Liver (tissue), 9 donors: ENCODE data around the gene HACD1. TPM values are rescaled to one million over a fixed set of nuclear protein-coding genes. Genes with fewer than 3 reads are reported as not detected.

Experiments used
- DNase-seq: peaks from one replicate; pipeline ENCODE4 v3.0.0-alpha.2; 2017; ENCODE audit warnings: low spot score
- H3K27ac ChIP-seq, 2 donors: one replicate each; pipeline ENCODE4 v1.7.0; 2013; ENCODE audit warnings: inconsistent platforms in 2 of 2, low read length in 2 of 2, control low read depth in 1 of 2, low read depth in 1 of 2, mild to moderate bottlenecking in 1 of 2
- H3K27me3 ChIP-seq, 4 donors: one replicate each; pipeline versions ENCODE4 v1.6.1 to v1.7.0; 2013; ENCODE audit warnings: low read length in 3 of 4, inconsistent platforms in 1 of 4, mild to moderate bottlenecking in 1 of 4, moderate library complexity in 1 of 4; ENCODE audit not compliant: control insufficient read depth in 4 of 4, insufficient read depth in 4 of 4
- H3K36me3 ChIP-seq, 4 donors: one replicate each; pipeline versions ENCODE4 v1.6.1 to v1.7.0; 2013; ENCODE audit warnings: low read length in 3 of 4, mild to moderate bottlenecking in 3 of 4, low read depth in 1 of 4, moderate library complexity in 1 of 4; ENCODE audit not compliant: control insufficient read depth in 4 of 4, insufficient read depth in 3 of 4
- H3K4me1 ChIP-seq, 4 donors: one replicate each; pipeline versions ENCODE4 v1.6.1 to v1.7.0; 2013; ENCODE audit warnings: low read length in 3 of 4, mild to moderate bottlenecking in 3 of 4, moderate library complexity in 1 of 4; ENCODE audit not compliant: control insufficient read depth in 4 of 4, insufficient read depth in 4 of 4
- H3K4me3 ChIP-seq, 3 donors: one replicate each; pipeline versions ENCODE4 v1.6.1 to v1.7.0; 2013; ENCODE audit warnings: low read length in 3 of 3, control low read depth in 1 of 3, low read depth in 1 of 3, mild to moderate bottlenecking in 1 of 3
- H3K9ac ChIP-seq, 2 donors: one replicate each; pipeline ENCODE4 v1.7.0; 2013; ENCODE audit warnings: low read length in 2 of 2, mild to moderate bottlenecking in 2 of 2, moderate library complexity in 2 of 2, control low read depth in 1 of 2, low read depth in 1 of 2
- H3K9me3 ChIP-seq, 4 donors: one replicate each; pipeline versions ENCODE4 v1.6.1 to v1.7.0; 2013; ENCODE audit warnings: low read length in 3 of 4; ENCODE audit not compliant: control insufficient read depth in 4 of 4
- EGR1 ChIP-seq, 2 donors: IDR thresholded peaks; 2 replicates each; pipeline ENCODE4 v1.6.1; 2016 to 2018; ENCODE audit warnings: antibody characterized with exemption in 2 of 2, low read depth in 2 of 2
- FOXA1 ChIP-seq: IDR thresholded peaks from 2 replicates; pipeline ENCODE4 v1.6.1; 2016; ENCODE audit warnings: antibody characterized with exemption
- FOXA2 ChIP-seq: IDR thresholded peaks from 2 replicates; pipeline ENCODE4 v1.6.1; 2016; ENCODE audit warnings: antibody characterized with exemption
- GABPA ChIP-seq, 2 donors: IDR thresholded peaks in 1 of 2; conservative IDR thresholded peaks in 1 of 2; 2 replicates each; pipeline ENCODE4 v1.6.1; 2016; ENCODE audit warnings: antibody characterized with exemption in 2 of 2, mild to moderate bottlenecking in 1 of 2, moderate library complexity in 1 of 2
- HNF4A ChIP-seq, 2 donors: conservative IDR thresholded peaks; 2 replicates each; pipeline ENCODE4 v1.6.1; 2016; ENCODE audit warnings: antibody characterized with exemption in 2 of 2, mild to moderate bottlenecking in 2 of 2
- HNF4G ChIP-seq: IDR thresholded peaks from 2 replicates; pipeline ENCODE4 v1.6.1; 2016; ENCODE audit warnings: antibody characterized with exemption
- JUND ChIP-seq, 2 donors: IDR thresholded peaks; 2 replicates each; pipeline ENCODE4 v1.6.1; 2016; ENCODE audit warnings: antibody characterized with exemption in 2 of 2
- NR2F2 ChIP-seq: IDR thresholded peaks from 2 replicates; pipeline ENCODE4 v1.6.1; 2016; ENCODE audit warnings: antibody characterized with exemption
- RAD21 ChIP-seq, 2 donors: IDR thresholded peaks; 2 replicates each; pipeline ENCODE4 v1.6.1; 2016; ENCODE audit warnings: antibody characterized with exemption in 2 of 2, mild to moderate bottlenecking in 2 of 2
- RXRA ChIP-seq, 2 donors: IDR thresholded peaks; 2 replicates each; pipeline ENCODE4 v1.6.1; 2017 to 2018; ENCODE audit warnings: antibody characterized with exemption in 2 of 2, mild to moderate bottlenecking in 1 of 2
- SP1 ChIP-seq: IDR thresholded peaks from 2 replicates; pipeline ENCODE4 v1.6.1; 2018; ENCODE audit warnings: antibody characterized with exemption, mild to moderate bottlenecking
- TAF1 ChIP-seq: conservative IDR thresholded peaks from 2 replicates; pipeline ENCODE4 v1.6.1; 2016; ENCODE audit warnings: antibody characterized with exemption, mild to moderate bottlenecking
- YY1 ChIP-seq: IDR thresholded peaks from 2 replicates; pipeline ENCODE4 v1.6.1; 2016; ENCODE audit warnings: antibody characterized with exemption, mild to moderate bottlenecking
- WGBS: extraction: QIAGEN DNeasy Blood & Tissue Kit; methylation state at CpG from one replicate; pipeline ENCODE4 v1.1.7; 2013; 5-methylcytosine and 5-hydroxymethylcytosine counted together
- polyA plus RNA-seq, 2 donors: library from polyadenylated mRNA; stranded (reverse) in 1 of 2; unstranded in 1 of 2; fragments of 200-250 nt in 1 of 2; fragments of >200 nt in 1 of 2; fragmentation: Nextera tagmentation in 1 of 2; extraction: Ambion mirVana in 1 of 2; gene quantifications; one replicate each; pipeline versions ENCODE4 v1.2.1 to v1.2.3, GENCODE V29; 2013 to 2015
- total RNA-seq, 2 donors: library from RNA; depleted of rRNA; stranded (reverse); fragments of >200 nt; gene quantifications; one replicate each; pipeline ENCODE4 v1.2.3, GENCODE V29; 2014
- TF ChIP-seq, protein P1 (sequence below): IDR thresholded peaks from 2 replicates; pipeline ENCODE4 v1.6.1; 2016; ENCODE audit warnings: antibody characterized with exemption
- TF ChIP-seq, protein P2 (sequence below): IDR thresholded peaks from 2 replicates; pipeline ENCODE4 v1.6.1; 2016; ENCODE audit warnings: antibody characterized with exemption
- TF ChIP-seq, protein P3 (sequence below): fragments of 150-350 bp; IDR thresholded peaks from 2 replicates; pipeline ENCODE4 v1.5.1; 2017; ENCODE audit warnings: improper control_type of control experiment, low read depth, low read length; ENCODE audit not compliant: missing input control
- TF ChIP-seq, protein P4 (sequence below): IDR thresholded peaks from 2 replicates; pipeline ENCODE4 v1.6.1; 2016; ENCODE audit warnings: antibody characterized with exemption, mild to moderate bottlenecking
- TF ChIP-seq, protein P5 (sequence below): IDR thresholded peaks from 2 replicates; pipeline ENCODE4 v1.6.1; 2016; ENCODE audit warnings: antibody characterized with exemption
- donor health status: healthy.
- donor health status: healthy.
- donor health status: healthy.
- donor health status: healthy.
- donor health status: healthy.

Gene HACD1
- total and polyA plus RNA-seq, 4 donors, result 1.0 to 7.8 (median 1.7) TPM

DNA sequence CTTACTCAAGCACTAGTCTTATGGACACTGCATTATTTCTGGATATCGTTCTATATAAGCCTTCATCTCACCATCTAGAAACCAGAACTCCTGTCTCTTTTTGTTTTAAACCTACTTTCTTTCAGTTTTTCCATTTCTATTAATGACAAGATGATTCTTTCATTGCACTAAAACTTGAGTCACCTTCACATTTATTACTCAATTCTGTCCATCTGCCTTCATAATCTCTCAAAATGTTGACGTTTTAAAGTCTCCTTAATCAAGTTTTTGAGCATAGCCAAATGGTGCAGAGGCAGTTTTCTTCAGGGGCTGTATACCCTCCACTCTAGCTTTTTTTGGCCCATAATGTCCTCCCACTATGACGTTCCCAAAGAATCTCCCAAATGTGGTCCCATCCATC lies 44.3 kb upstream of the HACD1 start:
- WGBS, result 91% methylated on average over 3 of the region's 3 CpGs
- Histone ChIP-seq H3K9me3 (no peaks in the 10 kb centered on the region), H3K4me1 (peaks cover 0 to 4% (median 0%) of the 10 kb centered on the region in 4 donors), H3K27me3 (no peaks in the 10 kb centered on the region), H3K27ac (no peak overlapping the region), H3K4me3 (no peak overlapping the region), H3K9ac (no peak overlapping the region), H3K36me3 (no peaks in the 10 kb centered on the region)
- TF ChIP-seq TAF1 (no peak), GABPA (IDR thresholded peaks at IDR 0.05 in 1 of 2, conservative IDR thresholded peaks at IDR 0.05 in 1 of 2) (no peak), FOXA1 (no peak), FOXA2 (no peak), HNF4G (no peak)
- no peak for DNase-seq

DNA sequence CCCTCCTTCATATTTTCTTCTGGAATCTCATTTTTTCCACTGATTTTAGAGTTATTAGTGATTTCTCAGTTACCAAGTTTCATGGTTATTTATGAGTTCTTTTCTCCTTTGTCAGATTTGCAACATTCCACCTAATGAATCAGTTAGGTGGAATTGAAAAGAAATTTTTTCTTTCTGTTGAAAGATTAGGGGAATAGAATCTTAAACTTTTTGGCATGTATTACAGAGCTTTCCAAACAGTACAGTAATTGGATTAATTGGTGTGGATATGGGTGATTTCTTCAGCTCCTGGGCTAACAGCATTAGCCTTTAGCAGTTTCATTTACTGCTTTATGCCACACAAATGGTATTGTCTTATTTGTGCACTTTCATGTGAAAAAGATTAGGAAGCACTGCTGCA lies 43.7 kb upstream of the HACD1 start:
- no peak for DNase-seq
- no peaks in the 10 kb centered on the region for H3K36me3 ChIP-seq
- H3K27ac ChIP-seq, result no peak overlapping the region
- H3K4me3 ChIP-seq, result no peak overlapping the region
- H3K9ac ChIP-seq, result no peak overlapping the region
- H3K4me1 ChIP-seq, result peaks cover 0 to 4% (median 0%) of the 10 kb centered on the region in 4 donors
- TF ChIP-seq, protein P1, sequence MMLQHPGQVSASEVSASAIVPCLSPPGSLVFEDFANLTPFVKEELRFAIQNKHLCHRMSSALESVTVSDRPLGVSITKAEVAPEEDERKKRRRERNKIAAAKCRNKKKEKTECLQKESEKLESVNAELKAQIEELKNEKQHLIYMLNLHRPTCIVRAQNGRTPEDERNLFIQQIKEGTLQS, result no peak
- TF ChIP-seq FOXA2 (no peak), HNF4G (no peak), HNF4A (conservative IDR thresholded peaks at IDR 0.05) (no peak), NR2F2 (no peak), RXRA (IDR thresholded peaks at IDR 0.05) (no peak), YY1 (no peak), GABPA (IDR thresholded peaks at IDR 0.05 in 1 of 2, conservative IDR thresholded peaks at IDR 0.05 in 1 of 2) (no peak), EGR1 (IDR thresholded peaks at IDR 0.05; ENCODE audit: low read depth in 2 of 2) (no peak), FOXA1 (no peak), RAD21 (IDR thresholded peaks at IDR 0.05) (no peak), SP1 (no peak), TAF1 (no peak), JUND (IDR thresholded peaks at IDR 0.05) (no peak)
- TF ChIP-seq, protein P2, sequence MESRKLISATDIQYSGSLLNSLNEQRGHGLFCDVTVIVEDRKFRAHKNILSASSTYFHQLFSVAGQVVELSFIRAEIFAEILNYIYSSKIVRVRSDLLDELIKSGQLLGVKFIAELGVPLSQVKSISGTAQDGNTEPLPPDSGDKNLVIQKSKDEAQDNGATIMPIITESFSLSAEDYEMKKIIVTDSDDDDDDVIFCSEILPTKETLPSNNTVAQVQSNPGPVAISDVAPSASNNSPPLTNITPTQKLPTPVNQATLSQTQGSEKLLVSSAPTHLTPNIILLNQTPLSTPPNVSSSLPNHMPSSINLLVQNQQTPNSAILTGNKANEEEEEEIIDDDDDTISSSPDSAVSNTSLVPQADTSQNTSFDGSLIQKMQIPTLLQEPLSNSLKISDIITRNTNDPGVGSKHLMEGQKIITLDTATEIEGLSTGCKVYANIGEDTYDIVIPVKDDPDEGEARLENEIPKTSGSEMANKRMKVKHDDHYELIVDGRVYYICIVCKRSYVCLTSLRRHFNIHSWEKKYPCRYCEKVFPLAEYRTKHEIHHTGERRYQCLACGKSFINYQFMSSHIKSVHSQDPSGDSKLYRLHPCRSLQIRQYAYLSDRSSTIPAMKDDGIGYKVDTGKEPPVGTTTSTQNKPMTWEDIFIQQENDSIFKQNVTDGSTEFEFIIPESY, result no peak
- TF ChIP-seq, protein P3, sequence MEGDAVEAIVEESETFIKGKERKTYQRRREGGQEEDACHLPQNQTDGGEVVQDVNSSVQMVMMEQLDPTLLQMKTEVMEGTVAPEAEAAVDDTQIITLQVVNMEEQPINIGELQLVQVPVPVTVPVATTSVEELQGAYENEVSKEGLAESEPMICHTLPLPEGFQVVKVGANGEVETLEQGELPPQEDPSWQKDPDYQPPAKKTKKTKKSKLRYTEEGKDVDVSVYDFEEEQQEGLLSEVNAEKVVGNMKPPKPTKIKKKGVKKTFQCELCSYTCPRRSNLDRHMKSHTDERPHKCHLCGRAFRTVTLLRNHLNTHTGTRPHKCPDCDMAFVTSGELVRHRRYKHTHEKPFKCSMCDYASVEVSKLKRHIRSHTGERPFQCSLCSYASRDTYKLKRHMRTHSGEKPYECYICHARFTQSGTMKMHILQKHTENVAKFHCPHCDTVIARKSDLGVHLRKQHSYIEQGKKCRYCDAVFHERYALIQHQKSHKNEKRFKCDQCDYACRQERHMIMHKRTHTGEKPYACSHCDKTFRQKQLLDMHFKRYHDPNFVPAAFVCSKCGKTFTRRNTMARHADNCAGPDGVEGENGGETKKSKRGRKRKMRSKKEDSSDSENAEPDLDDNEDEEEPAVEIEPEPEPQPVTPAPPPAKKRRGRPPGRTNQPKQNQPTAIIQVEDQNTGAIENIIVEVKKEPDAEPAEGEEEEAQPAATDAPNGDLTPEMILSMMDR, result no peak
- TF ChIP-seq, protein P4, sequence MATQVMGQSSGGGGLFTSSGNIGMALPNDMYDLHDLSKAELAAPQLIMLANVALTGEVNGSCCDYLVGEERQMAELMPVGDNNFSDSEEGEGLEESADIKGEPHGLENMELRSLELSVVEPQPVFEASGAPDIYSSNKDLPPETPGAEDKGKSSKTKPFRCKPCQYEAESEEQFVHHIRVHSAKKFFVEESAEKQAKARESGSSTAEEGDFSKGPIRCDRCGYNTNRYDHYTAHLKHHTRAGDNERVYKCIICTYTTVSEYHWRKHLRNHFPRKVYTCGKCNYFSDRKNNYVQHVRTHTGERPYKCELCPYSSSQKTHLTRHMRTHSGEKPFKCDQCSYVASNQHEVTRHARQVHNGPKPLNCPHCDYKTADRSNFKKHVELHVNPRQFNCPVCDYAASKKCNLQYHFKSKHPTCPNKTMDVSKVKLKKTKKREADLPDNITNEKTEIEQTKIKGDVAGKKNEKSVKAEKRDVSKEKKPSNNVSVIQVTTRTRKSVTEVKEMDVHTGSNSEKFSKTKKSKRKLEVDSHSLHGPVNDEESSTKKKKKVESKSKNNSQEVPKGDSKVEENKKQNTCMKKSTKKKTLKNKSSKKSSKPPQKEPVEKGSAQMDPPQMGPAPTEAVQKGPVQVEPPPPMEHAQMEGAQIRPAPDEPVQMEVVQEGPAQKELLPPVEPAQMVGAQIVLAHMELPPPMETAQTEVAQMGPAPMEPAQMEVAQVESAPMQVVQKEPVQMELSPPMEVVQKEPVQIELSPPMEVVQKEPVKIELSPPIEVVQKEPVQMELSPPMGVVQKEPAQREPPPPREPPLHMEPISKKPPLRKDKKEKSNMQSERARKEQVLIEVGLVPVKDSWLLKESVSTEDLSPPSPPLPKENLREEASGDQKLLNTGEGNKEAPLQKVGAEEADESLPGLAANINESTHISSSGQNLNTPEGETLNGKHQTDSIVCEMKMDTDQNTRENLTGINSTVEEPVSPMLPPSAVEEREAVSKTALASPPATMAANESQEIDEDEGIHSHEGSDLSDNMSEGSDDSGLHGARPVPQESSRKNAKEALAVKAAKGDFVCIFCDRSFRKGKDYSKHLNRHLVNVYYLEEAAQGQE, result no peak
- TF ChIP-seq, protein P5, sequence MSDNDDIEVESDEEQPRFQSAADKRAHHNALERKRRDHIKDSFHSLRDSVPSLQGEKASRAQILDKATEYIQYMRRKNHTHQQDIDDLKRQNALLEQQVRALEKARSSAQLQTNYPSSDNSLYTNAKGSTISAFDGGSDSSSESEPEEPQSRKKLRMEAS, result no peak
- no peaks in the 10 kb centered on the region for H3K9me3 ChIP-seq
- H3K27me3 ChIP-seq, result no peaks in the 10 kb centered on the region
